Ascending aorta (tissue), 2 donors: Measurements from ENCODE around the gene ALDH7A1. TPM values are rescaled to one million over a fixed set of nuclear protein-coding genes. Genes with fewer than 3 reads are reported as not detected.
"Not testable (repeated sequence)": the region's sequence is repeated elsewhere in the genome, so short reads cannot be mapped to it uniquely, and the experiment has no call there.

ENCODE experiments used
- DNase-seq, 2 donors: peaks; one replicate each; pipeline ENCODE4 v3.0.0-alpha.2; 2019; ENCODE audit warnings: low spot score in 2 of 2
- H3K27ac ChIP-seq, 2 donors: fragments of 200-600 bp; sonication (generic); one replicate each; pipeline ENCODE4 v1.5.1; 2016 to 2017; ENCODE audit warnings: mild to moderate bottlenecking in 1 of 2
- H3K27me3 ChIP-seq: fragments of 200-600 bp; sonication (generic); one replicate; pipeline ENCODE4 v1.5.1; 2017
- H3K36me3 ChIP-seq, 2 donors: fragments of 200-600 bp; sonication (generic); one replicate each; pipeline ENCODE4 v1.5.1; 2016
- H3K4me1 ChIP-seq, 2 donors: fragments of 200-600 bp; sonication (generic); one replicate each; pipeline ENCODE4 v1.5.1; 2016 to 2017; ENCODE audit warnings: mild to moderate bottlenecking in 1 of 2
- H3K4me3 ChIP-seq, 2 donors: fragments of 200-600 bp; sonication (generic); one replicate each; pipeline ENCODE4 v1.5.1; 2016 to 2017; ENCODE audit warnings: mild to moderate bottlenecking in 1 of 2
- H3K9me3 ChIP-seq, 2 donors: fragments of 200-600 bp; sonication (generic); one replicate each; pipeline ENCODE4 v1.5.1; 2016
- intact Hi-C: fragments of 100-400 bp; cut with DNase I; formaldehyde crosslinking; loops from one replicate; pipeline ENCODE4 v1.15.1; 2023
- total RNA-seq: library from RNA; depleted of rRNA; stranded (reverse); fragments of >200 nt; gene quantifications from one replicate; pipeline ENCODE4 v1.1.0, GENCODE V29; 2016
- TF ChIP-seq, protein P1 (sequence below), 3 experiments: fragments of 200-600 bp in 2 of 3; fragments of 450-650 bp in 1 of 3; sonication (generic) in 2 of 3; IDR thresholded peaks; one replicate each; pipeline ENCODE4 v1.5.1; 2016 to 2019; ENCODE audit warnings: antibody characterized with exemption in 3 of 3, mild to moderate bottlenecking in 1 of 3, moderate library complexity in 1 of 3

The ALDH7A1 gene
- total RNA-seq, 1 donor from 2014 or later = 1.4 TPM

DNA sequence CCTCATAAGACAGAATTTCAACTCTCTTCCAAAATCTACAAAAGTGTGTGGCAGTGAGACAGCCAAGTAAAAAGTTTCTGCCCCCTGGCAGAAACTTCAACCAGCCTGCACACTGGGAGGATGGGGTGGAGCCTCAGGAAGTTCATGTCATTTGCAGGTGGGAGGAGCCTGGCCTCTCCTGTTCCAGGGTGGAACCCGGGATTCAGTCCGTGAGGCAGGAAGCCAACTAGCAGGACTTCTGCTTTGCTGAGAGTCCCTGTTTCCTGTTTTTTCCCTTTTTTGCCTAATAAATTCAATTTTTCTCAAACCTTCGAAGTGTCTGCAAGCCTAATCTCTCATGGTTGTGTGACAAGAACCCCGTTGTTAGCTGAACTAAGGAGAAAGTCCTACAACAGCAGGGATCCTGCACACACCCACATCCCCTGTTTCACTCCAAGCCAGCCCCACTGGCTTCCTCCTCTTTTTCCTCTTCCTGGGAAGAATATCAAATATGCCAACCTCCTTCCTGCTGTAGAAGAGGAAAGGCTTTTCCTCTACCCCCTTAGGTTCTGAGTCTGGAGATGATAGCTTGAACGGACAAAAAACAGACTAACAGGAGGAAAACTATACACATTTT, 69.3 kb downstream of the ALDH7A1 start:
- Histone ChIP-seq H3K9me3 (no peaks in the 10 kb centered on the region), H3K27me3 (no peaks in the 10 kb centered on the region), H3K4me1 (peaks cover 11 to 15% of the 10 kb centered on the region in 2 donors), H3K36me3 (no peaks in the 10 kb centered on the region), H3K27ac (peak overlapping the region; percentile 83), H3K4me3 (no peak overlapping the region)
- TF ChIP-seq, protein P1, sequence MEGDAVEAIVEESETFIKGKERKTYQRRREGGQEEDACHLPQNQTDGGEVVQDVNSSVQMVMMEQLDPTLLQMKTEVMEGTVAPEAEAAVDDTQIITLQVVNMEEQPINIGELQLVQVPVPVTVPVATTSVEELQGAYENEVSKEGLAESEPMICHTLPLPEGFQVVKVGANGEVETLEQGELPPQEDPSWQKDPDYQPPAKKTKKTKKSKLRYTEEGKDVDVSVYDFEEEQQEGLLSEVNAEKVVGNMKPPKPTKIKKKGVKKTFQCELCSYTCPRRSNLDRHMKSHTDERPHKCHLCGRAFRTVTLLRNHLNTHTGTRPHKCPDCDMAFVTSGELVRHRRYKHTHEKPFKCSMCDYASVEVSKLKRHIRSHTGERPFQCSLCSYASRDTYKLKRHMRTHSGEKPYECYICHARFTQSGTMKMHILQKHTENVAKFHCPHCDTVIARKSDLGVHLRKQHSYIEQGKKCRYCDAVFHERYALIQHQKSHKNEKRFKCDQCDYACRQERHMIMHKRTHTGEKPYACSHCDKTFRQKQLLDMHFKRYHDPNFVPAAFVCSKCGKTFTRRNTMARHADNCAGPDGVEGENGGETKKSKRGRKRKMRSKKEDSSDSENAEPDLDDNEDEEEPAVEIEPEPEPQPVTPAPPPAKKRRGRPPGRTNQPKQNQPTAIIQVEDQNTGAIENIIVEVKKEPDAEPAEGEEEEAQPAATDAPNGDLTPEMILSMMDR (IDR thresholded peaks at IDR 0.05) = no peak
- peak; percentile 44 to 89 for DNase-seq
- intact Hi-C loops = no loop called here

DNA sequence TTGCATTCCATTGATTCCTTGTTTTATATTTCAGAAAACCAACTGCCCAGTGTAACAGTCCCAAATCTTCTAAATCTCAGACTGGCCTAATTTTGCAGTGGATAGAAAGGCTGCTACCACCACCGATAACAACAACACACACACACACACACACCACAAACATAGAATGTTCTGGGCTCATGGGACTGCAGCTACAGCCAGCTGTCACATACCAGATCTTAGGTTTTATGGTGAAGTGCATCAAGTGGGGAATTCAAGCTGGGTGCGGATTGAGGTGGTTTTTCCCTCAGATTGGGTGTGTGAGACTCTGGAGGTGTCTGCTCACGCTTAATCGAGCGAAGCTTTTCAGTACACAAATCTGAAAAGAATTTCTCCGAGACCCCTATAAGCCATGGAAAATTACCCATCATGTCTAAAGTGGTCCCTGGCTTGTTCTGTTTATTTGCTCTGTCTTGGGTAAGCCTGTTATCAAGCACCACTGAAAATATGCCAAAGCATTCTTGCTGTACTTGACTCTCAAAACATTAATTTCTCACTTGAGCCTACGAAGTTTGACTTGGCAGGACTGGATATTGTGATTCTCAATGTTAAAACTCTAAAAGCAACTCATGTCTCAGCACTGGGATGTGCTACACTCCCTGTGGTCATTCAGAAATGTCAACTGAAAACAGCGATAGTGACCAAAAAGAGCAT, 71.1 kb downstream of the ALDH7A1 start:
- TF ChIP-seq, protein P1 (IDR thresholded peaks at IDR 0.05) = no peak
- intact Hi-C loops = no loop called here
- DNase-seq = no peak
- no peaks in the 10 kb centered on the region for H3K36me3 ChIP-seq
- peak overlapping the region; percentile 83 for H3K27ac ChIP-seq
- H3K4me1 ChIP-seq = peaks cover 16 to 27% of the 10 kb centered on the region in 2 donors
- no peaks in the 10 kb centered on the region for H3K9me3 ChIP-seq
- H3K27me3 ChIP-seq = no peaks in the 10 kb centered on the region
- peak overlapping the region in 1 of 2 donors; percentile 23 for H3K4me3 ChIP-seq

DNA sequence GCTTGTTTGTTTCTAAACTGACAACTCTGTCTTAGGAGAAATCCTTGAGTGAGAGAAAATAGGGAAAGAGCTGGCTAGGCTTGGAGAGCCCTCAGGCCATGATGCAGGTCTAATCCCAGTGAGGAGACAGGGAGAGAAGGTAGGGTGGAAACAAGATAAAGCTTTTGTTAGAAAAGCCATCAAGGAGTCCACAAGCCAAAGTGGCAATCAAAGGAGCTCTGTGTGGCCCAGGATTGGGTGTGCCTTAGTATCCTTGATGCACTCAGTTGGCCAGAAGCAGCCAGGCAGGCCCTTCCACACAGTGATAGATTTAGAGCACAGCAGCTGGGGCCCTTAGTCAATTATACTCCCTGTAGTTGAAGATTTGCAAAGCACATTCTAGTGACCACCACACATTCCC, 73.9 kb downstream of the ALDH7A1 start:
- TF ChIP-seq, protein P1 (IDR thresholded peaks at IDR 0.05) = no peak
- no peaks in the 10 kb centered on the region for H3K36me3 ChIP-seq
- H3K4me3 ChIP-seq = no peak overlapping the region
- H3K27ac ChIP-seq = peak overlapping the region in 1 of 2 donors; percentile 45
- H3K9me3 ChIP-seq = no peaks in the 10 kb centered on the region
- peaks cover 16 to 28% of the 10 kb centered on the region in 2 donors for H3K4me1 ChIP-seq
- intact Hi-C loops = no loop called here
- no peaks in the 10 kb centered on the region for H3K27me3 ChIP-seq
- no peak for DNase-seq

DNA sequence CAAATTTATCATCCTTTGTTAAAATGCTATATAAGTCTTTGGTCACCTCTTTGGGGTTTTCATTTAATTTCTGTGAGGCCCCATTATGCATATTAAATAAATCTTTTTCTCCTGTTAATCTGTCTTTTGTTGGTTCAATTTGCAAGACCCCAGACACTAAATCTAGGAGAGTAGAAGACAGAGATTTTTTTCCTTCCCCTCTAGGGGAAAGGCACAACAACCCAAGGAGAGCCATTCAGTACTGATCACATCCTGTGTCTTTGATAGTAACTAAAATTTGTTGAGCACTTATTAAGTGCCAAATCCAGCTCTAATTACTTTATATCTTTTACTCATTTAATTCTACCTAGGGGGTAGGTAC, 74.4 kb downstream of the ALDH7A1 start:
- Histone ChIP-seq H3K36me3 (no peaks in the 10 kb centered on the region), H3K4me3 (no peak overlapping the region), H3K27me3 (no peaks in the 10 kb centered on the region), H3K4me1 (peaks cover 12 to 30% of the 10 kb centered on the region in 2 donors), H3K9me3 (no peaks in the 10 kb centered on the region), H3K27ac (peak overlapping the region in 1 of 2 donors; percentile 80)
- no peak for DNase-seq
- intact Hi-C loops = no loop called here
- TF ChIP-seq, protein P1 (IDR thresholded peaks at IDR 0.05) = no peak

DNA sequence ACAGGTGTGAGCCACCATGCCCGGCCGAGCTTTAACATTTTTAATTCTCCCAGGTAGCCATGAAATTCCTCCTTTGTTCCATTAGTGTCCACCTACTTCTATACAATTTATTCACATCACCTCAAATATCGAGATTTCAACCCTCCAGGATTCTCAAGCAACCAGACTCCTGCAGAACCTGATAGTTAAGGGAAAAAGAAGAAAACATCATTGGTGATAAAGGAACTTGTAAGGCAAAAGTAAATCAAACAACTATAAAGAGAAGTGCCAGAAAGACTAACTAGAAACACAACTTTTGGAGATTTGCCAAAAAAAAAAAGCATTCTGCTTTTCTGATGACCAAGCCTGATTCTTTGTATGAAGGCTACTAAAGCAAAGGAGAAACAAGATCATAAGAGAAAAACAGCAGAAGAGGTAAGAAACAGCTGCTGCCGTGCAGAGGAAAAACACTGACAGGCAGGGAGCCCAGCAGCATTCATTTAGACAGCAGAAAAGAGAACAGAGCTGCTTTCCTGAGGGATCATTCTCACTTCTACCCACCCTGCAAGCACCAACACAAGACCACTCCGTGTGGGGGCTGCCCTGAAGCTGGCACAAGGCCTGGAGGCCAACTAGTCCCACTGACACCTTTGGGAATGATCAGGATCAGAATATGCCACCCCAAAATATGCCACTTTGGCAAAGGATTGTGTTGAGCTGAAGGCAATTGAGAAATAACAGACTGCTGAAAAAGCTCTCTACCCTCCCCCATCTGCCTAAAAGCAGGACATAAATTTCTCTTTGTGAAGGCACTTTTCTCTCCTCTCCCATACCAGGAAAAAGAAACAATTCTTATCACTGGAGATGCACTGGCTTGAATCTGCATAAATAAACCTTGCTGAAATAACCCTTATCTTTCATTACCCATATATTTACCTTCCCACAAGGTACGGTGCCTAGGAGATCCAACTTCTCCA, 75.1 kb downstream of the ALDH7A1 start:
- Histone ChIP-seq H3K4me3 (peak overlapping the region in 1 of 2 donors; percentile 44), H3K27ac (peak overlapping the region; percentile 57 to 80), H3K27me3 (no peaks in the 10 kb centered on the region), H3K36me3 (no peaks in the 10 kb centered on the region), H3K4me1 (peaks cover 12 to 26% of the 10 kb centered on the region in 2 donors), H3K9me3 (no peaks in the 10 kb centered on the region)
- TF ChIP-seq, protein P1 (IDR thresholded peaks at IDR 0.05) = no peak
- DNase-seq = no peak
- intact Hi-C loops = no loop called here

DNA sequence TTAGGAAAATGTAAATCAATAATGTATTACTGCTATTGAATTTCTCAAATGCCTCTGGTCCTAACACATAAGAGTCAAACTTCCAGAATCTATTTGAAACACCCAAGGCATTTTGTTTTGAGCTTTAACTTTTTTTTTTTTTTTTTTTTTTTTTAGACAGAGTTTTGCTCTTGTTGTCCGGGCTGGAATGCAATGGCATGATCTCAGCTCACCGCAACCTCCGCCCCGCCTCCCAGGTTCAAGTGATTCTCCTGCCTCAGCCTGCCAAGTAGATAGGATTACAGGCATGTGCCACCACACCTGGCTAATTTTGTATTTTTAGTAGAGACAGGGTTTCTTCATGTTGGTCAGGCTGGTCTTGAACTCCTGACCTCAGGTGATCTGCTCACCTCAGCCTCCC, 75.8 kb downstream of the ALDH7A1 start:
- H3K27me3 ChIP-seq, intact Hi-C loops, H3K9me3 ChIP-seq, H3K36me3 ChIP-seq, H3K4me3 ChIP-seq, DNase-seq: not testable (repeated sequence)
- H3K27ac ChIP-seq = peak overlapping the region; percentile 57 to 80
- peaks cover 7 to 19% of the 10 kb centered on the region in 2 donors for H3K4me1 ChIP-seq
